ENCODE data around the gene SMARCE1.
A peak's percentile ranks its signal among the peaks of the same experiment; 100 is the strongest.

SMARCE1 gene

GRCh38 chr17:40645291-40645690, 2.3 kb downstream of the SMARCE1 start:
- peak overlapping the region; percentile 71 to 85 (median 81) for H3K4me3 Mint-ChIP-seq
- H3K27ac Mint-ChIP-seq, result peak overlapping the region; percentile 70 to 75 (median 74)
- H3K9me3 Mint-ChIP-seq, result no peaks in the 10 kb centered on the region
- H3K27me3 Mint-ChIP-seq (ENCODE audit: low read depth), result no peaks in the 10 kb centered on the region
- peaks cover 43% of the 10 kb centered on the region for H3K36me3 Mint-ChIP-seq (ENCODE audit: low read depth)
- peaks cover 52% of the 10 kb centered on the region for H3K4me1 Mint-ChIP-seq
- TF ChIP-seq CTCF (IDR thresholded peaks at IDR 0.05; ENCODE audit: unreplicated experiment in 3 of 3), result no peak

GRCh38 chr17:40637931-40638330, 9.7 kb downstream of the SMARCE1 start:
- H3K27me3 Mint-ChIP-seq (ENCODE audit: low read depth), result no peaks in the 10 kb centered on the region
- peaks cover 8% of the 10 kb centered on the region for H3K4me1 Mint-ChIP-seq
- no peak for TF ChIP-seq CTCF (IDR thresholded peaks at IDR 0.05; ENCODE audit: unreplicated experiment in 3 of 3)
- no peak overlapping the region for H3K4me3 Mint-ChIP-seq
- H3K9me3 Mint-ChIP-seq, result no peaks in the 10 kb centered on the region
- peaks cover 77% of the 10 kb centered on the region for H3K36me3 Mint-ChIP-seq (ENCODE audit: low read depth)
- H3K27ac Mint-ChIP-seq, result no peak overlapping the region

- H3K36me3 Mint-ChIP-seq (ENCODE audit: low read depth), result peaks cover 85% of the 10 kb centered on the region
- no peaks in the 10 kb centered on the region for H3K4me1 Mint-ChIP-seq
- TF ChIP-seq CTCF (IDR thresholded peaks at IDR 0.05; ENCODE audit: unreplicated experiment in 3 of 3), result no peak
- H3K9me3 Mint-ChIP-seq, result no peaks in the 10 kb centered on the region
- H3K27me3 Mint-ChIP-seq (ENCODE audit: low read depth), result no peaks in the 10 kb centered on the region
- no peak overlapping the region for H3K4me3 Mint-ChIP-seq
- no peak overlapping the region for H3K27ac Mint-ChIP-seq
These were observed 13.7 kb downstream of the SMARCE1 start for GRCh38 chr17:40633871-40634270.

GRCh38 chr17:40632216-40632615, 15.4 kb downstream of the SMARCE1 start:
- no peak for TF ChIP-seq CTCF (IDR thresholded peaks at IDR 0.05; ENCODE audit: unreplicated experiment in 3 of 3)
- no peak overlapping the region for H3K27ac Mint-ChIP-seq
- no peaks in the 10 kb centered on the region for H3K9me3 Mint-ChIP-seq
- H3K4me1 Mint-ChIP-seq, result no peaks in the 10 kb centered on the region
- no peak overlapping the region for H3K4me3 Mint-ChIP-seq
- no peaks in the 10 kb centered on the region for H3K27me3 Mint-ChIP-seq (ENCODE audit: low read depth)
- H3K36me3 Mint-ChIP-seq (ENCODE audit: low read depth), result peaks cover 85% of the 10 kb centered on the region

GRCh38 chr17:40629842-40630241, 17.8 kb downstream of the SMARCE1 start:
- Mint-ChIP-seq H3K9me3 (no peaks in the 10 kb centered on the region), H3K4me1 (no peaks in the 10 kb centered on the region), H3K4me3 (no peak overlapping the region), H3K36me3 (ENCODE audit: low read depth) (peaks cover 71% of the 10 kb centered on the region), H3K27ac (no peak overlapping the region), H3K27me3 (ENCODE audit: low read depth) (no peaks in the 10 kb centered on the region)
- TF ChIP-seq CTCF (IDR thresholded peaks at IDR 0.05; ENCODE audit: unreplicated experiment in 3 of 3), result no peak

GRCh38 chr17:40625311-40625710, 22.3 kb downstream of the SMARCE1 start:
- Mint-ChIP-seq H3K27ac (peak overlapping the region in 1 of 3 experiments; percentile 46), H3K36me3 (ENCODE audit: low read depth) (peaks cover 28% of the 10 kb centered on the region)

More at GRCh38 chr17:40625311-40625710, 22.3 kb downstream of the SMARCE1 start:
- Mint-ChIP-seq H3K27me3 (ENCODE audit: low read depth) (peaks cover 4% of the 10 kb centered on the region), H3K4me3 (no peak overlapping the region), H3K9me3 (no peaks in the 10 kb centered on the region), H3K4me1 (peaks cover 4% of the 10 kb centered on the region)
- no peak for TF ChIP-seq CTCF (IDR thresholded peaks at IDR 0.05; ENCODE audit: unreplicated experiment in 3 of 3)

Data from nephron (organoid).